ENCODE measurements around the gene PDILT. TPM values are rescaled to one million over a fixed set of nuclear protein-coding genes. Genes with fewer than 3 reads are reported as not detected.

PDILT gene
- polyA plus RNA-seq, 1 donor: not detected

GRCh38 chr16:20364051-20364450 lies 40.5 kb downstream of the PDILT start:
- no peak for DNase-seq (ENCODE audit: low read depth)

GRCh38 chr16:20363191-20363590 lies 41.3 kb downstream of the PDILT start:
- no peak for DNase-seq (ENCODE audit: low read depth)

- DNase-seq (ENCODE audit: low read depth): no peak
Measured at GRCh38 chr16:20359997-20360396, 44.5 kb downstream of the PDILT start.

GRCh38 chr16:20355114-20355782 lies 49.3 kb downstream of the PDILT start:
- no peak for DNase-seq (ENCODE audit: low read depth)

GRCh38 chr16:20353379-20353778 lies 51.2 kb downstream of the PDILT start:
- no peak for DNase-seq (ENCODE audit: low read depth)

GRCh38 chr16:20352615-20353014 lies 51.9 kb downstream of the PDILT start, which contains the start of gene UMOD:
UMOD (minus strand) TSS chr16:20352715; CDS start chr16:20350737, 1,978 bp downstream.
- no peak for DNase-seq (ENCODE audit: low read depth)

GRCh38 chr16:20349615-20350014 lies 54.9 kb downstream of the PDILT start:
- no peak for DNase-seq (ENCODE audit: low read depth)

GRCh38 chr16:20348365-20349185 lies 56.0 kb downstream of the PDILT start:
- no peak for DNase-seq (ENCODE audit: low read depth)

GRCh38 chr16:20347666-20348364 lies 56.7 kb downstream of the PDILT start:
- DNase-seq (ENCODE audit: low read depth): no peak

GRCh38 chr16:20344611-20345010 lies 59.9 kb downstream of the PDILT start:
- DNase-seq (ENCODE audit: low read depth): no peak

GRCh38 chr16:20339744-20340143 lies 64.8 kb downstream of the PDILT start:
- no peak for DNase-seq (ENCODE audit: low read depth)

GRCh38 chr16:20336955-20337354 lies 67.6 kb downstream of the PDILT start:
- DNase-seq (ENCODE audit: low read depth): no peak

GRCh38 chr16:20334396-20334795 lies 70.1 kb downstream of the PDILT start:
- DNase-seq (ENCODE audit: low read depth): no peak

- no peak for DNase-seq (ENCODE audit: low read depth)
Measured at GRCh38 chr16:20333120-20333519, 71.4 kb downstream of the PDILT start.

- DNase-seq (ENCODE audit: low read depth): no peak
Measured at GRCh38 chr16:20332411-20332810, 72.1 kb downstream of the PDILT start.

GRCh38 chr16:20331635-20332034 lies 72.9 kb downstream of the PDILT start:
- no peak for DNase-seq (ENCODE audit: low read depth)

GRCh38 chr16:20329392-20330138 lies 75.0 kb downstream of the PDILT start:
- no peak for DNase-seq (ENCODE audit: low read depth)

- DNase-seq (ENCODE audit: low read depth): no peak
Measured at GRCh38 chr16:20327444-20328041, 77.0 kb downstream of the PDILT start, which contains the start of gene GP2. GP2 (minus strand) TSS chr16:20327513; CDS start chr16:20326431, 1,082 bp downstream.

GRCh38 chr16:20326321-20326720 lies 78.2 kb downstream of the PDILT start:
- no peak for DNase-seq (ENCODE audit: low read depth)

- no peak for DNase-seq (ENCODE audit: low read depth)
Measured at GRCh38 chr16:20325005-20325404, 79.5 kb downstream of the PDILT start.

- DNase-seq (ENCODE audit: low read depth): no peak
Measured at GRCh38 chr16:20323591-20324117, 80.9 kb downstream of the PDILT start.
